Panc1 (cell line): ENCODE data around the gene CDH23. TPM values are rescaled to one million over a fixed set of nuclear protein-coding genes. Genes with fewer than 3 reads are reported as not detected.

Experiments used
- ATAC-seq: fragments of 200-7000 bp; cut with Tn5 transposase; 2 replicates; pipeline ENCODE4 v1.9.1; 2020; ENCODE audit warnings: mild to moderate bottlenecking, moderate library complexity
- BruUV-seq: library from RNA; stranded (reverse); fragments of 400-500 nt; replicated peaks from 2 replicates; lab custom pipeline; 2021; lab: Mats Ljungman, UMichigan
- CTCF ChIA-PET: fragments of 300-600 bp; sonication (Branson Sonifier 250); formaldehyde crosslinking; loops from one replicate; lab custom pipeline; 2022; ENCODE audit warnings: antibody characterized with exemption; lab: Charles Lee
- POLR2A ChIA-PET: fragments of 300-600 bp; sonication (Branson Sonifier 250); formaldehyde crosslinking; loops from one replicate; lab custom pipeline; 2022; ENCODE audit warnings: antibody characterized with exemption; lab: Charles Lee
- DNase-seq: peaks from one replicate; pipeline ENCODE4 v3.0.0-alpha.2; 2010; ENCODE audit warnings: low read depth, low spot score
- H3K27ac ChIP-seq: 2 replicates; pipeline ENCODE4 v1.5.1; 2011; ENCODE audit warnings: mild to moderate bottlenecking, low read length, inconsistent platforms
- H3K27me3 ChIP-seq: fragments of 200-500 bp; sonication (Bioruptor generic); 2 replicates; pipeline ENCODE4 v1.6.0; 2014; ENCODE audit warnings: low read length, inconsistent platforms; ENCODE audit not compliant: control insufficient read depth, insufficient read depth
- H3K36me3 ChIP-seq: fragments of 200-500 bp; sonication (Bioruptor generic); 2 replicates; pipeline ENCODE4 v1.5.1; 2014; ENCODE audit warnings: inconsistent platforms, mild to moderate bottlenecking, low read length, moderate library complexity; ENCODE audit not compliant: control insufficient read depth, insufficient read depth
- H3K4me1 ChIP-seq: 2 replicates; pipeline ENCODE4 v1.5.1; 2011; ENCODE audit warnings: inconsistent platforms, mild to moderate bottlenecking, low read length, moderate library complexity; ENCODE audit not compliant: control insufficient read depth, insufficient read depth
- H3K4me3 ChIP-seq, 2 experiments: 2 replicates each; pipeline ENCODE4 v1.5.1; 2011 to 2012; ENCODE audit warnings: low read depth in 2 of 2, low read length in 2 of 2, mild to moderate bottlenecking in 2 of 2, inconsistent platforms in 1 of 2, moderate library complexity in 1 of 2
- H3K9me3 ChIP-seq: fragments of 200-500 bp; sonication (Bioruptor generic); 2 replicates; pipeline ENCODE4 v1.5.1; 2014; ENCODE audit warnings: low read depth, mild to moderate bottlenecking, inconsistent platforms, low read length, moderate library complexity; ENCODE audit not compliant: control insufficient read depth, insufficient read depth
- POLR2AphosphoS5 ChIP-seq: IDR thresholded peaks from 2 replicates; pipeline ENCODE4 v1.6.1; 2012; ENCODE audit warnings: mild to moderate bottlenecking, low read depth, low read length, moderate library complexity
- SIN3A ChIP-seq: IDR thresholded peaks from 2 replicates; pipeline ENCODE4 v1.6.1; 2012; ENCODE audit warnings: low read depth, mild to moderate bottlenecking, low read length, moderate library complexity, borderline replicate concordance; ENCODE audit not compliant: insufficient read depth
- TCF7L2 ChIP-seq: IDR thresholded peaks from 2 replicates; pipeline ENCODE4 v1.6.1; 2011; ENCODE audit warnings: mild to moderate bottlenecking, low read depth, low read length, inconsistent platforms
- in situ Hi-C: cut with HindIII; loops from 2 replicates; pipeline ENCODE4 v1.10.0; 2016; ENCODE audit warnings: low sequenced_read_pairs, low pct_unique_long_range_greater_than_20kb
- intact Hi-C: fragments of 100-400 bp; cut with micrococcal nuclease; formaldehyde crosslinking; loops from one replicate; pipeline ENCODE4 v1.10.0; 2022; ENCODE audit not compliant: unreplicated experiment
- total RNA-seq: library from RNA; stranded (reverse); gene quantifications from one replicate; pipeline ENCODE4 v1.2.1, GENCODE V29; 2021; ENCODE audit not compliant: unreplicated experiment
- TF ChIP-seq, protein P1 (sequence below), 2 experiments: IDR thresholded peaks; 2 replicates each; pipeline ENCODE4 v1.6.1; 2011 to 2012; ENCODE audit warnings: low read depth in 2 of 2, control low read depth in 1 of 2, low read length in 1 of 2, mild to moderate bottlenecking in 1 of 2, moderate library complexity in 1 of 2; ENCODE audit not compliant: insufficient read depth in 1 of 2
- TF ChIP-seq, protein P2 (sequence below): fragments of 450-650 bp; IDR thresholded peaks from 2 replicates; pipeline ENCODE4 v1.5.1; 2017; ENCODE audit warnings: mild to moderate bottlenecking

Gene CDH23
- total RNA-seq, 1 experiment from 2014 or later: 2.7 TPM

DNA sequence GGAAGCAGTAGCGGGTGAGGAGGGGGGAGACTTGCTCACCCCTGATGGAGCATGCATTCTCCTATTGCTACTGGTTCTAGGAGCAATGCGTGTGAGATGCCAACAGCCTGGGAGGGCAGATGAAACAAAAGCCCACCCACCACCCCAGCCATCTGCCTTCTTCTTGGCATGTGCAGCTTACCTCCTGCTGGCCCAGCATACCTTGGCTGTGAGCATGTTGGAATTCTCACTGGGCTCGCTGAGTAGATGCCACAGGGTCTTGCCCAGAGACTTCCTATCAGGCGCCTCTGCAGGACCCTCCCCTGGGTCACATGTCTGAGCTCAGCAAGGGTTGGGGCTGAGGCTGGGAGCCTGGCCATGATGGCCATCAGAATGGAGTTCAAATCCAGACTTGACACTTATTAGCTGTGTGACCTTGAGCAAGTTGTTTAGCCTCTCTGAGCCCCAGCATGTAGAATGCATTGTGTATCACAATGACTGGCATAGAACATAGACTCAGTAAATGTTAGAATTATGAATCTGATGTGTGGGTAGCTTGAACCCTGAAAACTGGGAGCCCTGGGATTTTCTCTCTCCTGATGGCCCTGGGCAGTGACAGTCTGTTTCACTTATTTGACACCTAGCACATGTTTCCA, 38.2 kb downstream of the CDH23 start:
- intact Hi-C loops: no loop called here
- POLR2A ChIA-PET: no interaction called here

DNA sequence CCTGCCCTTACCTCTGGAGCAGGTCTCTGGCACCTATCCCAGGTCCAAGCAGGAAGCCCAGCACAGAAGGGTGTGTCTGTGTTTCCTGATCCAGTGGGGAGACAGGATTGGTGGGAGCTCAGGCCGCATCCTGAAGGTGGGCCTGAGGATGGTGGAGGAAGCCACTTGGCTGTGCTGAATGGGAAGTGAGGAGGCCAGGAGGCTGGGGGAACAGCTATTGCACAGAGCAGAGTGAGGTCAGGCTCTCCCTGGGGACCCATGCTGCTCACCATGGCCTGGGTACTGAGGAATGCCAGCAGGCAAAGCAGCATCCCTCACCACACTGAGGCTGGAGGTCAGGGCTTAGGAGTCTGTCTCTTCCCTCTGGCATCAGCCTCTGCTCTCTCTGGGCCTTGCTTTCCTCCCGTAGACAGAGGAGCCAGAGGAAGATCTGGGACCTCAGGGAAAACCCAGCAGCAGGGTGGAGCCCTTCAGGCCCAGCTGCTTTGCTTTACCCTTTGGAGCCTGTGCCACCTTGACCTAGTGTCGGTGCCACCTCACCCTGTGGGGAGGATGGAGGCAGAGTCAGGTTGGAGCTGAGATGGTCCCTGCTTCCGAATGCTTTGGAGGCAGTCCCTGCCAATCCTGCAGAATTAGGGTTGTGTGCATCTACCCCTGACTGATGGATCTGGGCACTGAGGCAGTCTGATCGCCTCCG, 39.0 kb downstream of the CDH23 start:
- H3K27ac ChIP-seq: no peak overlapping the region
- no peak overlapping the region for H3K4me3 ChIP-seq
- no peaks in the 10 kb centered on the region for H3K9me3 ChIP-seq
- no peaks in the 10 kb centered on the region for H3K36me3 ChIP-seq
- ATAC-seq (peak; percentile 42), DNase-seq (no peak)
- no peaks in the 10 kb centered on the region; the same call in 1 of the 2 replicates for H3K4me1 ChIP-seq
- CTCF ChIA-PET: no interaction called here
- in situ Hi-C loops (no loop called here), intact Hi-C loops (no loop called here)
- TF ChIP-seq, protein P1, sequence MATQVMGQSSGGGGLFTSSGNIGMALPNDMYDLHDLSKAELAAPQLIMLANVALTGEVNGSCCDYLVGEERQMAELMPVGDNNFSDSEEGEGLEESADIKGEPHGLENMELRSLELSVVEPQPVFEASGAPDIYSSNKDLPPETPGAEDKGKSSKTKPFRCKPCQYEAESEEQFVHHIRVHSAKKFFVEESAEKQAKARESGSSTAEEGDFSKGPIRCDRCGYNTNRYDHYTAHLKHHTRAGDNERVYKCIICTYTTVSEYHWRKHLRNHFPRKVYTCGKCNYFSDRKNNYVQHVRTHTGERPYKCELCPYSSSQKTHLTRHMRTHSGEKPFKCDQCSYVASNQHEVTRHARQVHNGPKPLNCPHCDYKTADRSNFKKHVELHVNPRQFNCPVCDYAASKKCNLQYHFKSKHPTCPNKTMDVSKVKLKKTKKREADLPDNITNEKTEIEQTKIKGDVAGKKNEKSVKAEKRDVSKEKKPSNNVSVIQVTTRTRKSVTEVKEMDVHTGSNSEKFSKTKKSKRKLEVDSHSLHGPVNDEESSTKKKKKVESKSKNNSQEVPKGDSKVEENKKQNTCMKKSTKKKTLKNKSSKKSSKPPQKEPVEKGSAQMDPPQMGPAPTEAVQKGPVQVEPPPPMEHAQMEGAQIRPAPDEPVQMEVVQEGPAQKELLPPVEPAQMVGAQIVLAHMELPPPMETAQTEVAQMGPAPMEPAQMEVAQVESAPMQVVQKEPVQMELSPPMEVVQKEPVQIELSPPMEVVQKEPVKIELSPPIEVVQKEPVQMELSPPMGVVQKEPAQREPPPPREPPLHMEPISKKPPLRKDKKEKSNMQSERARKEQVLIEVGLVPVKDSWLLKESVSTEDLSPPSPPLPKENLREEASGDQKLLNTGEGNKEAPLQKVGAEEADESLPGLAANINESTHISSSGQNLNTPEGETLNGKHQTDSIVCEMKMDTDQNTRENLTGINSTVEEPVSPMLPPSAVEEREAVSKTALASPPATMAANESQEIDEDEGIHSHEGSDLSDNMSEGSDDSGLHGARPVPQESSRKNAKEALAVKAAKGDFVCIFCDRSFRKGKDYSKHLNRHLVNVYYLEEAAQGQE (IDR thresholded peaks at IDR 0.05; ENCODE audit: insufficient read depth in 1 of 2, low read depth in 2 of 2, low read length in 1 of 2): no peak
- TF ChIP-seq TCF7L2: no peak
- no peak for TF ChIP-seq SIN3A
- no peak for TF ChIP-seq POLR2AphosphoS5
- TF ChIP-seq, protein P2, sequence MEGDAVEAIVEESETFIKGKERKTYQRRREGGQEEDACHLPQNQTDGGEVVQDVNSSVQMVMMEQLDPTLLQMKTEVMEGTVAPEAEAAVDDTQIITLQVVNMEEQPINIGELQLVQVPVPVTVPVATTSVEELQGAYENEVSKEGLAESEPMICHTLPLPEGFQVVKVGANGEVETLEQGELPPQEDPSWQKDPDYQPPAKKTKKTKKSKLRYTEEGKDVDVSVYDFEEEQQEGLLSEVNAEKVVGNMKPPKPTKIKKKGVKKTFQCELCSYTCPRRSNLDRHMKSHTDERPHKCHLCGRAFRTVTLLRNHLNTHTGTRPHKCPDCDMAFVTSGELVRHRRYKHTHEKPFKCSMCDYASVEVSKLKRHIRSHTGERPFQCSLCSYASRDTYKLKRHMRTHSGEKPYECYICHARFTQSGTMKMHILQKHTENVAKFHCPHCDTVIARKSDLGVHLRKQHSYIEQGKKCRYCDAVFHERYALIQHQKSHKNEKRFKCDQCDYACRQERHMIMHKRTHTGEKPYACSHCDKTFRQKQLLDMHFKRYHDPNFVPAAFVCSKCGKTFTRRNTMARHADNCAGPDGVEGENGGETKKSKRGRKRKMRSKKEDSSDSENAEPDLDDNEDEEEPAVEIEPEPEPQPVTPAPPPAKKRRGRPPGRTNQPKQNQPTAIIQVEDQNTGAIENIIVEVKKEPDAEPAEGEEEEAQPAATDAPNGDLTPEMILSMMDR: no peak
- BruUV-seq: no TSS peak
- no peaks in the 10 kb centered on the region for H3K27me3 ChIP-seq
- POLR2A ChIA-PET: no interaction called here

More for the DNA sequence above, 38.2 kb downstream of the CDH23 start:
- in situ Hi-C loops: no loop called here
- CTCF ChIA-PET: no interaction called here
- BruUV-seq: no TSS peak
- TF ChIP-seq POLR2AphosphoS5 (no peak), TCF7L2 (no peak), SIN3A (no peak)
- TF ChIP-seq, protein P2: no peak
- TF ChIP-seq, protein P1 (IDR thresholded peaks at IDR 0.05; ENCODE audit: insufficient read depth in 1 of 2, low read depth in 2 of 2, low read length in 1 of 2): no peak
- Histone ChIP-seq H3K27me3 (no peaks in the 10 kb centered on the region), H3K9me3 (no peaks in the 10 kb centered on the region), H3K4me1 (no peaks in the 10 kb centered on the region), H3K27ac (no peak overlapping the region), H3K36me3 (no peaks in the 10 kb centered on the region), H3K4me3 (no peak overlapping the region)
- ATAC-seq (no peak), DNase-seq (no peak)
